Adrenal gland (tissue), 12 donors: ENCODE data around the gene CTSZ. TPM values are rescaled to one million over a fixed set of nuclear protein-coding genes. Genes with fewer than 3 reads are reported as not detected.

Source experiments
- DNase-seq, 7 donors: peaks; one replicate each; pipeline ENCODE4 v3.0.0-alpha.2; 2019 to 2020
- H3K27ac ChIP-seq, 5 donors: fragments of 200-600 bp; sonication (generic) in 4 of 5; 1 replicate in 3 of 5; 2 replicates in 2 of 5; pipeline versions ENCODE4 v1.5.1 to v1.8.0; 2016 to 2020; ENCODE audit warnings: mild to moderate bottlenecking in 1 of 5
- H3K27me3 ChIP-seq: fragments of 200-600 bp; 2 replicates; pipeline ENCODE4 v1.8.0; 2021
- H3K36me3 ChIP-seq, 2 donors: fragments of 200-600 bp; replicated peaks in 1 of 2; 1 replicate in 1 of 2; 2 replicates in 1 of 2; pipeline versions ENCODE4 v1.5.1 to v1.8.0; 2018 to 2022
- H3K4me1 ChIP-seq, 2 donors: fragments of 200-600 bp; replicated peaks in 1 of 2; 1 replicate in 1 of 2; 2 replicates in 1 of 2; pipeline versions ENCODE4 v1.5.1 to v1.8.0; 2018 to 2021
- H3K4me3 ChIP-seq, 4 donors: fragments of 200-600 bp; sonication (generic) in 3 of 4; one replicate each; pipeline ENCODE4 v1.5.1; 2016 to 2018
- H3K9me3 ChIP-seq, 3 donors: fragments of 200-600 bp; sonication (generic) in 1 of 3; replicated peaks in 1 of 3; 1 replicate in 2 of 3; 2 replicates in 1 of 3; pipeline versions ENCODE4 v1.5.1 to v1.8.0; 2016 to 2021
- CTCF ChIP-seq, 6 experiments: fragments of 450-650 bp in 4 of 6; fragments of 200-600 bp in 2 of 6; sonication (generic) in 1 of 6; IDR thresholded peaks; 1 replicate in 5 of 6; 2 replicates in 1 of 6; pipeline versions ENCODE4 v1.5.1 to v1.8.0; 2016 to 2021; ENCODE audit warnings: antibody characterized with exemption in 6 of 6, mild to moderate bottlenecking in 2 of 6, moderate library complexity in 1 of 6
- POLR2A ChIP-seq, 2 donors: fragments of 450-650 bp; IDR thresholded peaks; one replicate each; pipeline ENCODE4 v1.6.1; 2017; ENCODE audit warnings: antibody characterized with exemption in 2 of 2, mild to moderate bottlenecking in 2 of 2, moderate library complexity in 1 of 2
- WGBS, 4 donors: extraction: QIAGEN DNeasy Blood & Tissue Kit in 2 of 4; methylation state at CpG; one replicate each; pipeline versions ENCODE4 v1.1.5 to v1.1.7; 2013 to 2017; 5-methylcytosine and 5-hydroxymethylcytosine counted together
- intact Hi-C, 2 donors: fragments of 100-400 bp; cut with DNase I; formaldehyde crosslinking; loops; one replicate each; pipeline versions ENCODE4 v1.14.1 to v1.15.0; 2022 to 2023
- polyA plus RNA-seq, 3 donors: library from polyadenylated mRNA; stranded (reverse); fragments of 200-250 nt in 2 of 3; fragments of 350-450 nt in 1 of 3; fragmentation: Illumina TruSeq in 1 of 3; extraction: RNeasy Lipid Tissue Mini Kit (QIAGEN cat#74804) in 1 of 3; gene quantifications; one replicate each; pipeline ENCODE4 v1.2.3, GENCODE V29; 2013 to 2014
- total RNA-seq, 9 donors: library from RNA; depleted of rRNA in 4 of 9; stranded (reverse); fragments of >200 nt in 4 of 9; fragments of 120-200 nt in 1 of 9; fragmentation: NEBNext Ultra II Directional in 1 of 9; extraction: Animal tissue kit (Norgen Biotek cat#: 25700) in 1 of 9; gene quantifications; one replicate each; pipeline versions ENCODE4 v1.1.0 to v1.2.4, GENCODE V29; 2013 to 2023
- donor health status: healthy with polysubstance abuse.
- donor health status: Bipolar disorder and iron deficiency.
- donor health status: DM: yes; HTN: yes; CAD: no.
- donor health status: DM: no; HTN: no; CAD: no.
- donor health status: DM: no; HTN: no; CAD: no.
- donor health status: DM: yes; HTN: yes; CAD: no.

The CTSZ gene
- total and polyA plus RNA-seq, 12 donors: 36.4 to 266 (median 155) TPM

GRCh38 chr20:59025086-59025485 lies 18.0 kb upstream of the CTSZ start:
- Histone ChIP-seq H3K4me1 (peaks cover 14 to 38% of the 10 kb centered on the region in 2 donors), H3K27me3 (no peaks in the 10 kb centered on the region), H3K27ac (peak overlapping the region in 1 of 5 donors; percentile 9), H3K9me3 (no peaks in the 10 kb centered on the region), H3K4me3 (no peak overlapping the region), H3K36me3 (peaks cover 0 to 46% of the 10 kb centered on the region in 2 donors)
- TF ChIP-seq CTCF (IDR thresholded peaks at IDR 0.05): no peak
- TF ChIP-seq POLR2A (IDR thresholded peaks at IDR 0.05): no peak
- WGBS, 4 donors: 33 to 43% (median 38%) methylated on average over 2 of the region's 2 CpGs
- intact Hi-C loops: loop anchor here in 1 of 2 donors (10.0 kb wide), 1 partner anchor 120 kb away; no protein-coding TSS in a partner anchor
- peak in 4 of 7 donors; percentile 25 to 53 (median 45) for DNase-seq

- H3K36me3 ChIP-seq: peaks cover 0 to 37% of the 10 kb centered on the region in 2 donors
- intact Hi-C loops: loop anchor here in 1 of 2 donors (10.0 kb wide), 1 partner anchor 119 kb away; no protein-coding TSS in a partner anchor
- H3K4me1 ChIP-seq: peaks cover 8 to 28% of the 10 kb centered on the region in 2 donors
- 95 to 100% (median 96%) methylated on average over 5 to 24 of the region's 24 CpGs for WGBS, 4 donors
- no peak overlapping the region for H3K4me3 ChIP-seq
- TF ChIP-seq POLR2A (IDR thresholded peaks at IDR 0.05) (no peak), CTCF (IDR thresholded peaks at IDR 0.05) (no peak)
- no peaks in the 10 kb centered on the region for H3K27me3 ChIP-seq
- H3K9me3 ChIP-seq: no peaks in the 10 kb centered on the region
- no peak overlapping the region for H3K27ac ChIP-seq
- DNase-seq: peak in 2 of 7 donors; percentile 19 to 45
Measured at GRCh38 chr20:59024111-59024530, 17.1 kb upstream of the CTSZ start.

GRCh38 chr20:59023616-59024015 lies 16.6 kb upstream of the CTSZ start:
- DNase-seq: peak in 1 of 7 donors; percentile 46
- intact Hi-C loops: loop anchor here in 1 of 2 donors (10.0 kb wide), 1 partner anchor 119 kb away; no protein-coding TSS in a partner anchor
- TF ChIP-seq CTCF (IDR thresholded peaks at IDR 0.05) (no peak), POLR2A (IDR thresholded peaks at IDR 0.05) (no peak)
- Histone ChIP-seq H3K27ac (no peak overlapping the region), H3K27me3 (no peaks in the 10 kb centered on the region), H3K36me3 (peaks cover 0 to 32% of the 10 kb centered on the region in 2 donors), H3K9me3 (no peaks in the 10 kb centered on the region), H3K4me3 (no peak overlapping the region), H3K4me1 (peaks cover 3 to 23% of the 10 kb centered on the region in 2 donors)
- 89 to 97% (median 96%) methylated on average over 11 to 13 of the region's 13 CpGs for WGBS, 4 donors

- WGBS, 4 donors: 75 to 84% (median 81%) methylated on average over 15 of the region's 15 CpGs
- Histone ChIP-seq H3K4me1 (peaks cover 0 to 14% of the 10 kb centered on the region in 2 donors), H3K27ac (no peak overlapping the region), H3K36me3 (peaks cover 0 to 26% of the 10 kb centered on the region in 2 donors), H3K4me3 (no peak overlapping the region), H3K27me3 (no peaks in the 10 kb centered on the region), H3K9me3 (no peaks in the 10 kb centered on the region)
- peak in 2 of 7 donors; percentile 17 to 46 for DNase-seq
- intact Hi-C loops: loop anchor here in 1 of 2 donors (10.0 kb wide), 1 partner anchor 118 kb away; no protein-coding TSS in a partner anchor
- TF ChIP-seq CTCF (IDR thresholded peaks at IDR 0.05) (no peak), POLR2A (IDR thresholded peaks at IDR 0.05) (no peak)
Measured at GRCh38 chr20:59022754-59023153, 15.7 kb upstream of the CTSZ start.
